ENCODE data around the gene C19orf47. TPM values are rescaled to one million over a fixed set of nuclear protein-coding genes. Genes with fewer than 3 reads are reported as not detected.

Gene C19orf47, protein sequence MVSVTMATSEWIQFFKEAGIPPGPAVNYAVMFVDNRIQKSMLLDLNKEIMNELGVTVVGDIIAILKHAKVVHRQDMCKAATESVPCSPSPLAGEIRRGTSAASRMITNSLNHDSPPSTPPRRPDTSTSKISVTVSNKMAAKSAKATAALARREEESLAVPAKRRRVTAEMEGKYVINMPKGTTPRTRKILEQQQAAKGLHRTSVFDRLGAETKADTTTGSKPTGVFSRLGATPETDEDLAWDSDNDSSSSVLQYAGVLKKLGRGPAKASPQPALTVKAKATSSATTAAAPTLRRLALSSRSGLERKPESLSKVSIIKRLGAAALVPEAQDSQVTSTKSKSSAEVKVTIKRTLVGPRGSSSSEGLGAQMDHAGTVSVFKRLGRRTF
- total RNA-seq (ENCODE audit: unreplicated experiment): 25.8 TPM
- long read RNA-seq, partial matches to known transcripts: 0 of 2 reads
- long read RNA-seq, other reads (novel, unspliced or antisense): 1 of 2 reads

DNA sequence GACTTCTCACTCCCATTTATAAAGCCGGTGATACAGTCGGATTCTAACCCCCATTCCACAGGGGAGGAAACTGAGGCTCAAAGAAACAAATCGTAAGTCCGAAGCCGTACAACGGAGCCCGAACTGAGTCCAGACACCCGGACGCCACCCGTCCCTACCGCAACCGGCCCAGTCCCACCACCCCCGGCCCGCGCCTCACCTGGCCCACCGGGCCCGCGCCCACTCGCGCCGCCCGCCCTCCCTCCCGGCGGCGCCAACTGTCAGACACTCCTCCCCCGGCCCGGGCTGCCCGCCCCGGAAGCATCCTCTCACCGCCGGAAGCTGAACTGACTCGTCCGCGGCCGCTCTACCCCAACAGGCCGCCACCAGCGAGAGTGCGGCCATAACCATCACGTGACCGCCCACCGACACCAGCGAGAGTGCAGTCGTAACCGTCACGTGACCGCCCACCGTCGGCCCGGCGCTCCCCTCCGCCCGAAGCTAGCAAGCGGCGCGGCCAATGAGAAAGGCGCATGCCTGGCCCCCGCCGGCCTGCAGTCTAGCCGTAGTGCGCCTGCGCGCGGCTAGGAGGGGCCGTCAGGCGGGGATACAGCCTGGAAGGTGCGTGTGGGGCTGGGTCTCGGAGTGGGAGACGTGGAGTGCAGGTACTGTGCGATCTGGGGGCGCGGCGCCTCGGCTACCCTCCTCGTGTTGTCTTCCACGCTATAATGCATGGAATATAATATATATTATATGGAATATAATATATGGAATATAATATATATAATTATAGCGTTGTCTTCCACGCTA, at the start of gene C19orf47, which contains the start of gene PLD3:
Gene C19orf47 (minus strand): TSS at position 273 of the 789 bp plus-strand sequence. CDS start 6,540 bp downstream, outside the sequence.
Gene PLD3 (plus strand): TSS at position 571 of the 789 bp plus-strand sequence. CDS start 17,789 bp downstream, outside the sequence.
- peak within 1 kb of the TSS; percentile 100 for H3K4me3 Mint-ChIP-seq (ENCODE audit: unreplicated experiment)
- H3K27me3 Mint-ChIP-seq (ENCODE audit: unreplicated experiment): peaks cover 5% of the 10 kb centered on the region
- H3K36me3 Mint-ChIP-seq (ENCODE audit: unreplicated experiment): peaks cover 5% of the 10 kb centered on the region
- H3K27ac Mint-ChIP-seq (ENCODE audit: unreplicated experiment): peak within 1 kb of the TSS; percentile 100
- peaks cover 14% of the 10 kb centered on the region for H3K9me3 Mint-ChIP-seq (ENCODE audit: unreplicated experiment)
- peaks cover 6% of the 10 kb centered on the region for H3K4me1 Mint-ChIP-seq (ENCODE audit: low read depth, unreplicated experiment)
- TF ChIP-seq, protein P1, sequence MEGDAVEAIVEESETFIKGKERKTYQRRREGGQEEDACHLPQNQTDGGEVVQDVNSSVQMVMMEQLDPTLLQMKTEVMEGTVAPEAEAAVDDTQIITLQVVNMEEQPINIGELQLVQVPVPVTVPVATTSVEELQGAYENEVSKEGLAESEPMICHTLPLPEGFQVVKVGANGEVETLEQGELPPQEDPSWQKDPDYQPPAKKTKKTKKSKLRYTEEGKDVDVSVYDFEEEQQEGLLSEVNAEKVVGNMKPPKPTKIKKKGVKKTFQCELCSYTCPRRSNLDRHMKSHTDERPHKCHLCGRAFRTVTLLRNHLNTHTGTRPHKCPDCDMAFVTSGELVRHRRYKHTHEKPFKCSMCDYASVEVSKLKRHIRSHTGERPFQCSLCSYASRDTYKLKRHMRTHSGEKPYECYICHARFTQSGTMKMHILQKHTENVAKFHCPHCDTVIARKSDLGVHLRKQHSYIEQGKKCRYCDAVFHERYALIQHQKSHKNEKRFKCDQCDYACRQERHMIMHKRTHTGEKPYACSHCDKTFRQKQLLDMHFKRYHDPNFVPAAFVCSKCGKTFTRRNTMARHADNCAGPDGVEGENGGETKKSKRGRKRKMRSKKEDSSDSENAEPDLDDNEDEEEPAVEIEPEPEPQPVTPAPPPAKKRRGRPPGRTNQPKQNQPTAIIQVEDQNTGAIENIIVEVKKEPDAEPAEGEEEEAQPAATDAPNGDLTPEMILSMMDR (IDR thresholded peaks at IDR 0.05; ENCODE audit: partially characterized antibody, unreplicated experiment): no peak
- peak; percentile 99 for DNase-seq

DNA sequence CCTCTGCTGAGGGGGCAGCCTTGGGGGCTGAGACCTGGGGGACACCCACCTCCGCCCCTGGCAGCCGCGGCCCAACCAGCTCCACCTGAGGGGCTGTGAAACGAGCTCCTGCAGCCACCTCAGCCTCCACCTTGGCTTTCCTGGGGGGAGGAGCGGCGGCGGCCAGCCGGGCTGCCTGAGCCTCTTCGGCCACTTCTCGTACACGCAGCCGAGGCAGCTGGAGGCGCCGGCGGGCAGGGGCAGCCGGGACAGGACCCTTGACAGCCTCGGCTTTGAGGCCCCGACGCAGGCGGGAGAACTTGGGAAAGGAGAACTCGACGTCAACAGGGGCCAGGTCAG, 49.3 kb upstream of the C19orf47 start:
- peaks cover 11% of the 10 kb centered on the region for H3K27me3 Mint-ChIP-seq (ENCODE audit: unreplicated experiment)

DNA sequence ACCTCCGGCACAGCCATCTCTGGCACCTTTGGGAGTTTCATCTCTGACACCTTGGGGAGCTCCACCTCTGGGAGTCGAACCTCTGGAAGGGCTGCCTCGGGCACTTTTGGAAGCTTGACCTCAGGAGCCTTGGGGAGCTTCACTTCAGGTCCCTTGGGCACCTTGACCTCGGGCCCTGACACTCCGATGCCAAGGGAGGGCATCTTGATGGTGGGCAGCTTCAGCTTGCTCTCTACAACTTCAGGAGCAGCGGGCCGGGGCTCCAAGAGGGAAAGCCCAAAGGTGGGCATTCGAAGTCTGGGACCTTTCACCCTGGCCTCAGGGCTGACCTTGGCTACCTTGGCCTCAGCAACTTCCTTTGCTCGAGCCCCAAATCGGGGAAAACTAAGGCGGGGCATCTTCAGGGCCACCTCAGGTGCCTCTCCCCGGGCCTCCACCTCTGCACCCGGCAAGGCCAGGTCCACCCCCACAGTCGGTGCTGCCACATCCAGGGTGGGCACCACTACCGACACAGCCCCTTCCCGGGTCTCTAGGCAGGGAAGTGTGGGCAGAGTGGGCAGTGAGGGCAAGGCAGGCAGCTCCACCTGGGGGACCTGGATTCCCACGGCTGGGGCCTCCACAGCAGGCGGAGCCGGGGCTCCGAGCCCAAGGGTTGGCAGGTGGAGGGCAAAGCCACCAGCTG, 48.8 kb upstream of the C19orf47 start:
- no peak for DNase-seq
- peaks cover 22% of the 10 kb centered on the region for H3K9me3 Mint-ChIP-seq (ENCODE audit: unreplicated experiment)
- peaks cover 14% of the 10 kb centered on the region for H3K27me3 Mint-ChIP-seq (ENCODE audit: unreplicated experiment)
- TF ChIP-seq, protein P1 (IDR thresholded peaks at IDR 0.05; ENCODE audit: partially characterized antibody, unreplicated experiment): no peak
- H3K4me1 Mint-ChIP-seq (ENCODE audit: low read depth, unreplicated experiment): peaks cover 6% of the 10 kb centered on the region
- no peak overlapping the region for H3K4me3 Mint-ChIP-seq (ENCODE audit: unreplicated experiment)
- no peak overlapping the region for H3K27ac Mint-ChIP-seq (ENCODE audit: unreplicated experiment)
- peaks cover 8% of the 10 kb centered on the region for H3K36me3 Mint-ChIP-seq (ENCODE audit: unreplicated experiment)

More for the DNA sequence above, 49.3 kb upstream of the C19orf47 start:
- H3K4me1 Mint-ChIP-seq (ENCODE audit: low read depth, unreplicated experiment): peaks cover 6% of the 10 kb centered on the region
- H3K36me3 Mint-ChIP-seq (ENCODE audit: unreplicated experiment): peaks cover 8% of the 10 kb centered on the region
- no peak for DNase-seq
- peaks cover 19% of the 10 kb centered on the region for H3K9me3 Mint-ChIP-seq (ENCODE audit: unreplicated experiment)
- no peak overlapping the region for H3K27ac Mint-ChIP-seq (ENCODE audit: unreplicated experiment)
- TF ChIP-seq, protein P1 (IDR thresholded peaks at IDR 0.05; ENCODE audit: partially characterized antibody, unreplicated experiment): no peak
- no peak overlapping the region for H3K4me3 Mint-ChIP-seq (ENCODE audit: unreplicated experiment)

DNA sequence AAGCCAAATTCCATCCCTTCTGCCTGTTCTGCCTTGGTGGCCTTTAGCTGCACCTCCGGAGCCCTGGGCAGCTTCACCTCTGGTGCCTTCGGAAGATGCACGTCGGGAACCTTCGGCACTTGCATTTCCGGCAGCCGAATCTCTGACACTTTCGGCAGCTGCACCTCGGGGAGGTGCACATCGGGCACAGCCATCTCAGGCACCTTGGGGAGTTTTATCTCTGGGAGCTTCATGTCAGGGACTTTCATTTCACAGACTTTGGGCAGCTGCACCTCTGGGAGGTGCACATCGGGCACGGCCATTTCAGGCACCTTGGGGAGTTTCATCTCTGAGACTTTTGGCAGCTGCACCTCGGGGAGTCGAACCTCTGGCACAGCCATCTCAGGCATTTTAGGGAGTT, 47.8 kb upstream of the C19orf47 start:
- no peak overlapping the region for H3K27ac Mint-ChIP-seq (ENCODE audit: unreplicated experiment)
- no peak for DNase-seq
- peaks cover 8% of the 10 kb centered on the region for H3K36me3 Mint-ChIP-seq (ENCODE audit: unreplicated experiment)
- TF ChIP-seq, protein P1 (IDR thresholded peaks at IDR 0.05; ENCODE audit: partially characterized antibody, unreplicated experiment): no peak
- peaks cover 6% of the 10 kb centered on the region for H3K4me1 Mint-ChIP-seq (ENCODE audit: low read depth, unreplicated experiment)
- H3K4me3 Mint-ChIP-seq (ENCODE audit: unreplicated experiment): no peak overlapping the region
- H3K27me3 Mint-ChIP-seq (ENCODE audit: unreplicated experiment): peaks cover 14% of the 10 kb centered on the region
- peaks cover 20% of the 10 kb centered on the region for H3K9me3 Mint-ChIP-seq (ENCODE audit: unreplicated experiment)
